ENCODE data around the gene GFM1.

- TF ChIP-seq POLR2A (IDR thresholded peaks at IDR 0.05), result no peak
- no peak for TF ChIP-seq CTCF (IDR thresholded peaks at IDR 0.05)
Observed at GRCh38 chr3:158732856-158733200, 88.5 kb downstream of the GFM1 start.
